Activated CD4-positive, alpha-beta T cell treated with anti-CD3 and anti-CD28 coated beads, Interleukin-2, amount 50 U/mL, for 16 hours (primary cell): ENCODE results near the gene MYL5.
"Not testable (repeated sequence)": the region's sequence is repeated elsewhere in the genome, so short reads cannot be mapped to it uniquely, and the experiment has no call there.

ENCODE experiments used
- DNase-seq: peaks from one replicate; pipeline ENCODE4 v3.0.0-alpha.2; 2020

The MYL5 gene

DNA sequence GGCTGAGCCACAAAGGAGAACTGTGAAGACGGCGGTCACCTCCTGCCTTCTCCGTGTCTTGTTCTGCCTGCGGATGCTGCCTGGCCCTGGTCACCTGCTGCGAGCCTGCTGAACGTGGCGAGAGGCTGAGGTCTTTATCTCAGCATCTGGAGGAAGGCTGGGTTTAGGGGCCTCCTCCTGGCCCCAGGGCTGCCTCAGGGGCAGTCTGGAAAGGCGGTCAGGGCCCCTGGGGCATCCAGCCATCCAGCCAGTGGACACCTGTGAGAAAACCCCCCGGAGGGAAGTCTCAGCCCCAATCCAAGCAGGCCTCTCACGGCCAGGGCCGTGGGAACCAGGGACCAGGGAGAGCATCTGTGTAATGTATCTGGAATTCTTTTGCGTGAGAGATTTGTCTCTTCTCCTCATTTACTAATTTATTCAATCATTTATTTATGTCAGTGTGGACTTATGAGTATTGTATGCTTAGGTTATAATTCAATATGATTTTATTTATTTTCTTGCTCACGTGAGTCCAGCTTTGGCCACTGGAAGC, 37.6 kb upstream of the MYL5 start:
- DNase-seq: no peak

DNA sequence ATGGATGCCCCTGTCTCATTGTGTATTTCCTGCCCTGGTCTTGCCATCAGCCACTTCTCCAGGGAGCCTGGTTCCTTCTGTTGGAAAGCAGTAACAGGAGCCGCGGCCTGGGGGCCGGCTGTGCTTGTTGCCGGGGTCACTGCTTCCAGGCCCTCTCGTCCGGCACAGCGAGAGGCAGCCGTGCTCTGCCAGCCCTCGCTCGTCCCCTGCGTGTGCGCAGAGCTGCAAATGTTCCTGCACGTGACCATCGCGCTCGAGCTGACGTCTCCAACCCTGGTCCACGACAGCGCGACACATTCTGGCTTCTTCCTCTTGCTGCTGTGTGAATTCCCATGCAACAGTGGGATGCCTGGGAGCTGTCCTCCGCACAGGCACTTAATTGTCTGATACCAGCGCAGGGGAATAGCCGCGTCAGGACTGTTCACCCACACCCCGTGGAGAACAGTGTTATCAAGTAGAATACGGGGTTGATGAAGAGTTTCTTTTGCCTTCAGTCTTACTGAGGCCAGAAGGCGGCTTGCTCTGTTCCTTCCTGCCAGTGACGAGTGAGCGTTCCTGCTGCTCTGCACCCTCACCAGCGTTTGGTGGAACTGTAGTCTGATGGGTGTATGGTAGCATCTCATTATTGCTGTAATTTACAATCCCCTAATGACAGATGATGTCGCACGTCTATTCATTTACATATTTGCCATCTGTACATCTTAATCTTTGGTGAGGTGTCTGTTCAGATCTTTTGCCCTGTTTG, 36.6 kb upstream of the MYL5 start:
- DNase-seq: no peak

DNA sequence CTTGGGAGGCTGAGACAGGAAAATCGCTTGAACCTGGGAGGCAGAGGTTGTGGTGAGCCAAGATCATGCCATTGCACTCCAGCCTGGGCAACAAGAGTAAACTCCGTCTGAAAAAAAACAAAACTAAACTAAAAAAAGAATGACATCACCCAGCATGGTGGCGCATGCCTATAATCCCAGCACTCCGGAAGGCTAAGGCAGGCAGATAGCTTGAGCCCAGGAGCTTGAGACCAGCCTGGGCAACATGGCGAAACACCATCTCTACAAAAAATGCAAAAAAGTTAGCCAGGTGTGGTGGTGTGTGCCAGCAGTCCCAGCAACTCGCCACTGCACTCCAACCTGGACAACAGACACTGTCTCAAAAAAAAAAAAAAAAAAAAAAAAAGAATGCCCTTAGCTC, 32.0 kb upstream of the MYL5 start:
- not testable (repeated sequence) for DNase-seq

DNA sequence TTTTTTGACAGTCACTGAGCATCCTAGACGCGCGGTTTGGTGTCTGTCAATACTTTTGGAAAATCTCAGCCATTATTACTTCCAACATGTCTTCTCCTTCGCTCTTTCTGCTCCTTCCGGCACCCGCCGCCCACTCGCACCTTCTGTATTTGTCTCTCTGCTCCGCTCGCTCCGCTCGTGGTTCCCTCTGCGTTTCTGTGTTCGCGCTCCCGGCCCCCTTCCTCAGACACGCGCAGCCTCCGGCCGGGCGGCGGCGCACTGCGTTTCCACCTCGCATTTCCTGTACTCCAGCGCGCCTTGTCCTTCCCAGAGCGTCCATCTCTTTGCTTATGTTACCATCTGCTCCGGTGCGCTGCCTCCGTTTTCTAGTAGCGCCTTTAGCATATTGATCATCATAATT, 27.9 kb upstream of the MYL5 start:
- peak; percentile 12 for DNase-seq

DNA sequence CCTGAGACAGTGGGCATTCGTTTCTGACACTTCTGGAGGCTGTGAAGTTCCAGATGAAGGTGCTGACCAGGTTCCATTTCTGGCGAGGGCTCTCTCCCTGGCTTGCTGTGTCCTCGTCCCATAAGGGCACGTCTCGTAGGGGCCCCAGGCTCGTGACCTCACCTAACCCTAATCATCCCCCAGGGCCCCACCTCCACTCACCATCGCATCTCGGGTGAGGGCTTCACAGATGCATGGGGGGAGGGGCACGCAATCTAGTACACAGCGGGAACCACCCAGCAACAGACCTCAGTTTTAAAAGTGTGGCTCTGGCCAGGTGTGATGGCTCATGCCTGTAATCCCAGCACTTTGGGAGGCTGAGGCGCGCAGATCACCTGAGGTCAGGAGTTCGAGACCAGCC, 26.9 kb upstream of the MYL5 start:
- no peak for DNase-seq

DNA sequence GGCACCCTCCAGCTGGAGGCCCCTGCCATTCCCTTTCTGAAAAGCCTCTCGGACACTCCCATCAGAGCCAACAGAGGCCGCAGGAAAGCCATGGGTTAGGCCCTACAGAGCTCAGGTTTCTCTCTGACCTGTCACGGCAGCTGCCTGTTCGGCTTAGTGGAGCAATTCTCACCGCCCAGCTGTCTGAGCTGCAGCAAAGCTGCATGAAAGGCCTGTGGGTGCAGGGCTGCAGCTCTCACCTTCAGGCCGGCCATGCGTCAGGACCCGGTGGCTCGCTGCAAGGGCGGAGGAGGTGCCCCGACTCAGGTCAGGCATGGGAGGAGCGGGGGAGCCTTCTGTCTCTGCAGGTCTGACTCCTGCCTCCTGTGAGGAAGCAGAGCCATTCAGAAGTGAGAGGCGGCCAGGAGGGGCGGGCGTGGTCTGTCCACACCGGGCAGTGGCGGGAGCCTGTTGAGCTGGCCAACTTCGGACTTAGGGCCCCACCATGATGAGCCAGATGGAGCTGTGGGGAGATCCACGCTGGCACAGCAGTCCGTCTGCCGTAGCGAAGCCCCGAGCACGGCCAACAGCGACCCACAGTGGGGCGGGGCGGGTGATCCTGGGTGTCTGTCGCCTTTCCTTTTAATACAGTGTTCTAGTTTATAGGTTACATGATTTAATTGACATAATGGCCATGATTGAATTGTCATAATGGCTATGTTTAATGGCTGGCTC, 25.6 kb upstream of the MYL5 start:
- DNase-seq: no peak

DNA sequence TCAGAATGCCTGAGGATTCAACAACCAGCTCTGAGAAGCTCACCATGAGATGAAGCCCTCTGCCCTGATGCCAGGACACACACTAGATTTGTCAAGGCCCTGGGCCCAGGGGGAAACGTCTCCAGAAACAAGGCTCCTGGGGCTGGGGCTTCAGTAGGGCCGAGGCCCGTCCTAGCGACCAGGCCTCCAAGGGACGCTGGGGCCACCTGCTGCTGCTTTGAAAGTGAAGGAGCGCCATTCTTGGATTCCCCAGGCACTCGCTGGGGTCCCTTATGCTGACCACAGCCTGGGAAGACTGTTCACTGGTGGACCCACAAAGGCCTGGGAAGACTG, 25.1 kb upstream of the MYL5 start:
- DNase-seq: no peak

DNA sequence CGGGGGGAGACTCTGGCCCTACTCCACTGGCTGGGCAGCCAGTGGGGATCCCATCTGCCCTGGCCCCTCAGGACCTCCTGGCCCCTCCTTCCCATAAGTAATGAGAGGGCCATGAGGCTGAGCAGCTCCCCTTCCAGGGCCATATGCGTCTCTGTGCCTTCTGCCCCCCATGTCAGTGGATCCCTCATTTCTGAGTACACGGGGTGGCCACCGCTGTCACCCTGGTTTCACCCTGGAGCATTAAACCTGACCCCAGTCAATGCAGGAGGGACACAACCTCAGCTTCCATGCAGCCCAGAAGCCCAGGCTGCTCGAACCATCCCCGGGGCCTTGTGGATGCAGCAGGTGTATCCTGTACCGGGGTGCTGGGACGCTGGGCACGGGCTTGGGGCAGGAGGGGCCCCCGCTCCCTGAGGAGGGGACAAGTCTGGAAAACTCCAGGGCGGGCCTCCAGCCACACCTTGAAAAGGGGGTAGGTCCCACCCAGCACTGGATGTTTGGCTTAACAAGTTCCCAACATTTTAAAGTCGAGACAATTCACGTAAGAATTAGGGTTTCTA, 24.5 kb upstream of the MYL5 start:
- no peak for DNase-seq

DNA sequence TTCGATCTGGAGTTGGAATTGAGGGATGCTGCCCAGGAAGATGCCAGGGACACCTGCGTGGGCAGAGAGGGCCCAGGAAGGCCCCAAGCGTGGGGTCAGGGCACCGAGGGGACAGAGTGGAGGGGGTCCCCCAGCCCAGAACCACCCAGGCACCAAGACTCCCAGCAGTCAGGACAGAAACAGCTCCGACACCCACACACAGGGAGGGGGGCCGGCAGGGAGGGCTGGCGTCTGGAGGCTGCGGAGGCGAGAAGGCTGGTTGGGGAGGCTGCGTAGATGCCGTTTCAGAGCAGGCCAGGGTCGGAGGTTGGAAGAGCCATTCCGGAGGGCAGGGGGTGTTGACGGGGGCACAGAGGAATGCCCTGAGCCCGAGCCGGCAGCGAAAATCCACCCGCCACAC, 23.9 kb upstream of the MYL5 start:
- no peak for DNase-seq

DNA sequence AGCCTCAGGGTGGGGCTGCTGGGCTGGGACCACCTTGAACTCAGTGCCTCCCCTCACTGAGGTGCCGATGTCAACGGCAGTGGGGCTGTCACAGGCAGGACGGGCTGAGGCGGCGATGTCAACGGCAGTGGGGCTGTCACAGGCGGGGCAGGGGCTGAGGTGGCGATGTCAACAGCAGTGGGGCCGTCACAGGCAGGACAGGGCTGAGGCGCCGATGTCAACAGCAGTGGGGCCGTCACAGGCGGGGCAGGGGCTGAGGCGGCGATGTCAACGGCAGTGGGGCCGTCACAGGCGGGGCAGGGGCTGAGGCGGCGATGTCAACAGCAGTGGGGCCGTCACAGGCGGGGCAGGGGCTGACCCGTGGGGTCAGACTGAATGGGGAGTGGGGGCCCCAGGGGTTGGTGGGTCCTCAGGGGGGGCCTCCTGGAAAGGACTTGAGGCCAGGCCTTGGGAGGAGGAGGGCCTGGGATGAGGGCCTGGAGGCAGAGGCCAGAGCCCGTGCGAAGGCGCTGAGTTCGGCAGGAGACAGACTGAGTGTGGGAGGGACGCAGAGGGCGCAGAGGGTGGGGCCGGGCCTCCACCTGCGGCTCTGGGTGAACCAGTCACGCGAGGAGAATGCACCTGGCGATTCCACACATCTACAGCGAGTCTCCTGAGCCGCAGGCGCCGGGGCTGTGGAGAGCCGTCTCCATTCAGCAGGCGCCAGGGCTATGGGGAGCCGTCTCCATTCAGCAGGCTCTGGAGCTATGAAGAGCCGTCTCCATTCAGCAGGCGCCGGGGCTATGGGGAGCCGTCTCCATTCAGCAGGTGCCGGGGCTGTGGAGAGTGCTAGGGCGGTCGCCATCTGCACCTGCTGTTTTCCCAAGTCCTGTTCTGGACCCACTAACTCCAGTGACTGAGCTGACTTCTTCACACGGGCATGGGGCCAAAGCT, 23.1 kb upstream of the MYL5 start:
- no peak for DNase-seq

DNA sequence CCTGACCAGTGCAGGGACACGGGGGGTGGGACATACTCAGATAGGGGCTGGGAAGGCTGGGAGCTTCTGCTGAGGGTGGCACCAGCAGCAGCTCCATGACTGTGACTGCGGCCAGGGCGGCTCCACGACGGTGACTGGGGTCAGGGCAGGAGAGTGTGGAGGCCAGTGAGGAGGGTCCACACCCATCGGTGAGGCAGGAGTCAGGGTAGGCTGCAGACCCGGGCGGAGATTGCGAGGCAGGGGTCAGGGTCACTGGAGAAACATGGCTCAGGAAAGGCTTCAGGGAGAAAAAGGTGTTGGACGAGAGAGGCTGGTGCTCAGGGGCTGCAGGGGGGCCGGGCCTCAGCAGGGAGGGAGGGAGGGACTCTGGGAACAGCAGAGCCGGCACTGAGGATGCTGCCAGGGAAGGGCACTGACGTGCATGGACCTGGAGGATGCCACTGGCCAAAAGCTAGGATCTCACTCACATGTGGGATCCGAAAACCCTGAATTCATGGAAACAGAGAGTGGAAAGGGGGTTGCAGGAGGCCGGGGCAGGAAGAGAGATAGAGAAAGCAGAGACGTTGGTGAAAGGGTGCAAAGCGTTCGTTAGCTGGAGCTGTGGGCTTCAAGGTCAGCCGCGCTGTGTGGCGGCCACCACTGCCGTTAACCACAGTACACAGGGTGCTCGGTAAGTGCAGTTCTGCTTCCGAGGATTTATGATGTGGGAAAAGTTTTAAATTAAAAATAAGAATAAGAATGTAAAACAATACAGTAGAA, 22.3 kb upstream of the MYL5 start:
- DNase-seq: no peak

DNA sequence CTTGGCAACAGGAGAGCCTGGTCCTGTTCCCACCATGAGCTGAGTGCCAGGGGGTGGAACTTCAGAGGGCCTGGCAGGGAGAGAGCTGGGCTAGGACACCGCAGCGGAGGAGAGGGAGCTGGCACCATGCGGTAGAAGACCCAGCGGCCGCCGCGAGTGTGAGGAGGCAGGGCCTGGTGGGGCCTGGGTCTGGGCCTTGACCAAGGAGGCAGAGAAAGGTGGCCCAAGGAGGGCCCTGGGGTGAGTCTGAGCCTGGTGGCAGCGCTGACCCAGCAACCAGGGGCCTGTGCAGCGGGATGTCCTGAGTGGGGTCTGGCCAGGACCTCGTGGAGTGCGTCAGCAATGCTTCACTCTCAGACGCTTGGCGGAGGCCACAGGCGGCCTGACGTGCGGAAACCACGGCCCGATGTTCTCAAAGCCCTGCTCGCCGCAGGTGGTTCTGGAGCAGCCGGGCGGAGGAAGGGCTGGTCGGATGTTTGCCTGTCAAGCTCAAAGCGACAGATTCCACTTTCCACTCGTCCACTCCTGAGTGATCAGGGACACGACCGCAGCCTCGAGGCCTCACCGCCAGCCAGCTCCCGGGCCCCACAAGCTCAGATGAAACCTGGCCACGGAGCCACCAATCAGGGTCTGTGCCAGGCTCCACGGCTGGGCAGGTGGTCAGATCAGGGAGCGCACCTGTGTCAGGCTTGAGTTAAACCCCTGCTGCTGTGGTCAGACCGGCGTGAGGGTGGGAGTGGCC, 21.1 kb upstream of the MYL5 start:
- no peak for DNase-seq

DNA sequence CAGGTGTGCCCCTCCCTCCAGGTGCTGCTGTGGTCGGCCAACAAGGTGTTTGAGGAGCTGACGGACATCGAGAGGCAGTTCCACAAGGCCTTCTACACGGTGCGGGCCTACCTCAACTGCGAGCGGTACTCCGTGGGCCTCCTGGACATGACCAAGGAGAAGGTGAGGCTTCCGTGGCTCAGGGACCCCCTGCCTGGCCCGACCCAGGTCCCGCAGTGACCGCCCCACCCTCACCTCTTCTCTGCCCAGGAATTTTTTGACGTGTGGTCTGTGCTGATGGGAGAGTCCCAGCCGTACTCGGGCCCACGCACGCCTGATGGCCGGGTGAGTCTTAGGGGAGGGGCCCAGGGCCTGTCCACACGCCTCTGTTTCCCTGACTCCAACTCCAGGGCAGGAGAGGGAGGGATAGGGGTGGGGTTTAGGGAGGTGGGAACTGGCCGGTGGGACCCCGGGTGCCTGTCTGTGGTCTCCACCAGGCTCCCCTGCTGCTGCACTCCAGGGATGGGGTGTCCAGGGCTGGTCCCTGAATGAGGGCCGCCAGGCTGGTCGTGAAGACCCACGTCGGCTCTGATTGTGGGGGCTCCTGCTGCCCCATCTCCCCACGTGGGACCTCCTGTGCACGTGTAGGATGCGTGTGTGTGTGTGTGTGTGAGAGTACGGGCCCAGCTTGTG, 20.4 kb upstream of the MYL5 start:
- no peak for DNase-seq

DNA sequence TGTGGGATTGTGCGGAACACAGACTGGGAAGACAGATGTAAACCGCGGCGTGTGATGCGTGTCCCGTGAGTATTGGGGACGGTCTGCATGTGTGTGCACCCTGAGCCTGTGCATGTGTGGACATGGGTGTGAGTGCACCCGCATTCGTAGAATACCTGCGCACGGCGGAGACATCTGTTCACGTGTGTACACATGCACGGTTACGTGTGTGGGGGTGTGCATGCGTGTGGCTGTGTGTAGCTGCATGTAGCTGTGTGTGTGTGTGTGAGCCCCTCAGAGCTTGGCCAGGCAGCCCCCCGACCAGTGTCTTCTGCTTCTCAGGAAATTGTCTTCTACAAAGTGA, 19.9 kb upstream of the MYL5 start:
- DNase-seq: no peak

DNA sequence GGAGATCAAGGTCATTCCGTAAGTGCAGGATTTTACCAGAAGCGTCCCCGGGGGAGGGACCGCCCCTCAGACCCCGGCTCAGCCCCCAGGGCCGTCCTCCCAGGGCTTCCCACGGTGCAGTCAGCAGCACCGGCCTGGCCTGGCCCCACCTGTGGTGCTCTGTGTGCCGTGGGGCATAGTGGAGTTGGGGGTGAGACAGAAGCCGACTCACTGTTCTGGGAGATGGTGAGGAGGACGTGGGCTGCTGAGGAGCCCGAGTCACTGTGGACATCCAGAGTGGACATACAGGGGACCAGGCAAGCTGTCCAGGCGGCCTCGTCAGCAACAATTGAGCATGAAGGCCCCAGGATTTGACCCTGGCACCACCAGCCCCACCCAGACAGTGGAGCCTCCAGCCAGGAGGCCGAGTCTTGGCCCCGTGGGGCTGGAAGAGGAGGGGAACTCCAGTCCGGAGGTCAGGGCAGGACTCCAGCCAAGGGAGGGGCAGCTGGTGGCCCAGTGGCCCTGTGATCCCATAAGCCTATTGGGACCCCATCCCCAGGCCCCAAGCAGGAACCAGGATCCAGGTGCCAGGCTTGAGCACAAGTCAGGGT, 19.4 kb upstream of the MYL5 start:
- no peak for DNase-seq

DNA sequence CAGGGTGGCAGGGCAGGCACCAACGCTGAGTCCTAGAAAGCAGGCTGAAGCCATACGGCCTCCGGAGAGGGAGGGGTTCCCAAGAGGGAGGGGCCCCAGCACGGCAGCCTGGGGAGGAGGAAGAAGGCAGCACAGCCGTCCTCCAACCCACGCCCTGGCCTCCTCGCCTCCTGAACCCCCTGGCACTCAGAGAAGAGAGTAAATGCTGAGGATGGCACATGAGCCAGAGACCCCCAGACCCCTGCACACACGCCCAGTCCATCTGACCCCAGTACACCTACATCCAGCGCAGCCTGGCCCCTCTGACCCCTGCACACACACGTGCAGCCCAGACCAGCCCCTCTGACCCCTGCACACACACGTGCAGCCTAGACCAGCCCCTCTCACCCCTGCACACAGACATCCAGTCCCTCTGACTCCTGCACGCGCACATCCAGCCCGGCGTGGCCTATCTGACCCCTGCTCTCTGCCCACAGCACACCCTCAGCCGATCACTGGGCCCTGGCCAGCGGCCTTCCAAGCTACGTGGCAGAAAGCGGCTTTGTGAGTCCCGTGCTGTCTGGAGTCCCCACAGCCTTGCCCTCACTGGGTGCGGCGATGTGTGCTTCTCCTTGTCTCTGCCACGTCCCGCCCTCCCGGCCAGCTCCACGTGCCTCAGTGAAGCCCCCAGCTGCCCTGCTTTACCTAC, 18.7 kb upstream of the MYL5 start:
- DNase-seq: no peak

DNA sequence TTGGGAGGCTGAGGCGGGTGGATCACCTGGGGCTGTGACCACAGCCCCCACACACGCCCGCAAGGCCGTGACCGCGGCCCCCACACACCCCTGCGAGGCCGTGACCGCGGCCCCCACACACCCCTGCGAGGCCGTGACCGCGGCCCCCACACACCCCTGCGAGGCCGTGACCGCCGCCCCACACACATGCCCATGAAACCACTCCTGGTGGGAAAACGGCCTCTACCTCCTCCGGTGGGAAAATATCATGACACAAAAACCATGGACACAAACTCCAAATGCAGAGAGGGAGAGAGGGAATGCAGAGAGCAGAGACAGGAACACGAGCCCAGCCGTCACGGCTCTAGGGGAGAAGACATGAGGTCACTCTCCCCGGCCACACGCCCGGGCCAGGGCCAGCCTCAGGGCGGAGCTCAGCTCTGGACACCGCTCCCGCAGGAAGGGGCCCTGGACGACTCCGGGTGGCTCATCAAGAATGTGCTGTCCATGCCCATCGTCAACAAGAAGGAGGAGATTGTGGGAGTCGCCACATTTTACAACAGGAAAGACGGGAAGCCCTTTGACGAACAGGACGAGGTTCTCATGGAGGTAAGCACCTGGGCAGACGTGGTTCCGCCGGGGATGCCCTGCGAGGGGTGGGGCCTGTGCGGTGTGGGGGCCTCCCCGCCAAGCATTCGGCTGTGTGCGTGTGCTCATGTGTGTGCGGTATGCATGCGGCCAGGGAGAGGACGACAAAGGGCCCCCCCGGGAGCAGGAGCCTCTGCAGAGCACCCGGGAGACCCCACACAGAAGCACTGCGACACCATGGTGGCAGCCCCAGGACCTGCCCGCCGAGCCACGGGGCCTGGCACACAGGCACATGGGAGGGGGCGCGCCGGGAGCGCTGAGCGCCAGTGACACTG, 17.7 kb upstream of the MYL5 start:
- DNase-seq: no peak

DNA sequence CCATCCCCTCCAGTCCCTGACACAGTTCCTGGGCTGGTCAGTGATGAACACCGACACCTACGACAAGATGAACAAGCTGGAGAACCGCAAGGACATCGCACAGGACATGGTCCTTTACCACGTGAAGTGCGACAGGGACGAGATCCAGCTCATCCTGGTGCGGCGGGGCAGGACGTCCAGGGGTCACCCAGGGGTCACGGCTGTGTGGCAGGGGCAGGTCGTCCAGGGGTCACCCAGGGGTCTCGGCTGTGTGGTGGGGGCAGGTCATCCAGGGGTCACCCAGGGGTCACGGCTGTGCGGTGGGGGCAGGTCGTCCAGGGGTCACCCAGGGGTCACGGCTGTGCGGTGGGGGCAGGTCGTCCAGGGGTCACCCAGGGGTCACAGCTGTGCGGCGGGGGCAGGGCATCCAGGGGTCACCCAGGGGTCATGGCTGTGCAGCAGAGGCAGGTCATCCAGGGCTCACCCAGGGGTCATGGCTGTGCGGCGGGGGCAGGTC, 17.0 kb upstream of the MYL5 start:
- no peak for DNase-seq
